Measurements from ENCODE around the gene PRR33.

The PRR33 gene

DNA sequence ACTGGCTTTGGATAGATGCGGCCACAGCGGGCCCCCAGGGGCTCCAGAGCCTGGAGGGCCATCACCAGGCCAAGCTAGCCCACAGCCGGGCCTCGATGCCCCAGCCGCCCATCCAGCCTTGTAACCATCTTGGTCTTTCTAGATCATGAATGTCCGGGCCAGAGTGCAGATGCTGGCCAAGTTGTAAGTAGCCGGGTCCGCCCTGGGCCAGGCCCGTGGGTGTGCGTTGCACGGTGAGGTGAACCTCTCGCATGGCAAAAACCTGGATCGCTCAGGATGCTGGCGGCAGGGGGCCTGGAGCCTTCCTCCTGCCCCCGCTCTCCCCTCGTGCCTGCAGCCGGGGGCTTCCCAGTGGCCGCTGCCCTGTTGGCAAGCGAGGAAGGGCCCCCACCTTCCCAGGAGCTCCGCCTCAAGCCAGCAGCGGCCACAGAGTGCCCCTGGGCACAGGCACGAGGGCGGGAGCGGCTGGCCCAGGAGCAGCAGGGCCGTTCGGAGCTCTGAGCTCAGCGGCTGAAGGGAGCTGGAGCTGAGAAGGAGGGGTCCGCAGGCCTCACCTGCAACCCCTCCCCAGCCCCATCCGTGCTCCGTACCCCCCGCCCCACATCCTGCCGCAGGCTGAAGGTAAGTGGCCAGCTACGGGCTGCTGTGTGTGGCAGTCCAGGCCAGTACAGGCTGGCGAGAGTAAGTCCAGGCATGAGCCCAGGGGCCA, 44.5 kb upstream of the PRR33 start:
- DNase-seq (ENCODE audit: low read depth), result no peak

DNA sequence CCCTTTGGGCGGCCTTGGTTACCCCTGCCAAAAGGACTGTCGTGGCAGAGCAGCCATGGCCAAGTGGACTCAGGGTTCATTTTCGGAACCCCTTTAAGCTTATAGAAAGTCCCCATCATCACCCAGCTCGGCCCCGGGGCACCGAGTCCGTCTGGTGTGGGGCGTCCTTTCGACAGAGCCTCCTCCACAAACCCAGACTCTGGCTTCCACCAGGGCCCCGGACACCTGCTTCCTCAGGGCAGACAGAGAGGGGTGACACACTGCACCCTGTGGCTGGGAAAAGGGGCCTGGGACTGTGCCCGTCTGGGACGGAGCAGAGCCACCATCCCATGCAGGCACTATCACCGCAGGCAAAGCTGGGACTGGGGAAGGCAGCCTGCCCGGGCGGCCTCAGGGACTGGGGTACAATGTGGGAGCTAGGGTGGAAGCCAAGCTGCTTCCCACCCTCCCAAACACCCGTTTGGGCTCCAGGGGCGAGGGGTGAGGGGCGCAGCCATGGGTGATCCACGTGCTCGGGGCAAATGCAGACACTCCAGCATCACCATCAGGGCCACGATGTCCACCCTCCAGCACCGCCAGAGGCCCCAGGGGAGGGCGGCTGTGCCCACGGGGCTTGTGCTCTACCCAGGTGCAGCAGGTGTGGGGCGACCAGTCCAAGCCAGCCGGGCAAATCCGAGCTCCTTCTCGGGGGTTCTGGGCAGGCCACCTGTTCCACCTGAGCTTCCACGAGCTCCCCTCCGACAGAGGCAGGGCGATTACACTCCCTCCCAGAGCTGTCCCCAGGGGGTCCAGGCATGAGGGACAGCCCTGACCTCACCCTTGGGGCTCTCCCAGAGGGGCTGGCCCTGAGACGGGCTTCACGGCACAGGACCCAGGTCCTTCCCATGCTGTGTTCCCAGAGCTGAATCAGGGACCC, 43.7 kb upstream of the PRR33 start:
- H3K4me3 ChIP-seq (ENCODE audit: low read depth, low read length), result no peak overlapping the region
- TF ChIP-seq, protein P1, sequence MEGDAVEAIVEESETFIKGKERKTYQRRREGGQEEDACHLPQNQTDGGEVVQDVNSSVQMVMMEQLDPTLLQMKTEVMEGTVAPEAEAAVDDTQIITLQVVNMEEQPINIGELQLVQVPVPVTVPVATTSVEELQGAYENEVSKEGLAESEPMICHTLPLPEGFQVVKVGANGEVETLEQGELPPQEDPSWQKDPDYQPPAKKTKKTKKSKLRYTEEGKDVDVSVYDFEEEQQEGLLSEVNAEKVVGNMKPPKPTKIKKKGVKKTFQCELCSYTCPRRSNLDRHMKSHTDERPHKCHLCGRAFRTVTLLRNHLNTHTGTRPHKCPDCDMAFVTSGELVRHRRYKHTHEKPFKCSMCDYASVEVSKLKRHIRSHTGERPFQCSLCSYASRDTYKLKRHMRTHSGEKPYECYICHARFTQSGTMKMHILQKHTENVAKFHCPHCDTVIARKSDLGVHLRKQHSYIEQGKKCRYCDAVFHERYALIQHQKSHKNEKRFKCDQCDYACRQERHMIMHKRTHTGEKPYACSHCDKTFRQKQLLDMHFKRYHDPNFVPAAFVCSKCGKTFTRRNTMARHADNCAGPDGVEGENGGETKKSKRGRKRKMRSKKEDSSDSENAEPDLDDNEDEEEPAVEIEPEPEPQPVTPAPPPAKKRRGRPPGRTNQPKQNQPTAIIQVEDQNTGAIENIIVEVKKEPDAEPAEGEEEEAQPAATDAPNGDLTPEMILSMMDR (IDR thresholded peaks at IDR 0.05; ENCODE audit: control insufficient read depth, extremely low read depth, insufficient read depth), result no peak
- no peak for DNase-seq (ENCODE audit: low read depth)

More for the DNA sequence above, 44.5 kb upstream of the PRR33 start:
- H3K4me3 ChIP-seq (ENCODE audit: low read depth, low read length), result no peak overlapping the region
- TF ChIP-seq, protein P1 (IDR thresholded peaks at IDR 0.05; ENCODE audit: control insufficient read depth, extremely low read depth, insufficient read depth), result no peak

DNA sequence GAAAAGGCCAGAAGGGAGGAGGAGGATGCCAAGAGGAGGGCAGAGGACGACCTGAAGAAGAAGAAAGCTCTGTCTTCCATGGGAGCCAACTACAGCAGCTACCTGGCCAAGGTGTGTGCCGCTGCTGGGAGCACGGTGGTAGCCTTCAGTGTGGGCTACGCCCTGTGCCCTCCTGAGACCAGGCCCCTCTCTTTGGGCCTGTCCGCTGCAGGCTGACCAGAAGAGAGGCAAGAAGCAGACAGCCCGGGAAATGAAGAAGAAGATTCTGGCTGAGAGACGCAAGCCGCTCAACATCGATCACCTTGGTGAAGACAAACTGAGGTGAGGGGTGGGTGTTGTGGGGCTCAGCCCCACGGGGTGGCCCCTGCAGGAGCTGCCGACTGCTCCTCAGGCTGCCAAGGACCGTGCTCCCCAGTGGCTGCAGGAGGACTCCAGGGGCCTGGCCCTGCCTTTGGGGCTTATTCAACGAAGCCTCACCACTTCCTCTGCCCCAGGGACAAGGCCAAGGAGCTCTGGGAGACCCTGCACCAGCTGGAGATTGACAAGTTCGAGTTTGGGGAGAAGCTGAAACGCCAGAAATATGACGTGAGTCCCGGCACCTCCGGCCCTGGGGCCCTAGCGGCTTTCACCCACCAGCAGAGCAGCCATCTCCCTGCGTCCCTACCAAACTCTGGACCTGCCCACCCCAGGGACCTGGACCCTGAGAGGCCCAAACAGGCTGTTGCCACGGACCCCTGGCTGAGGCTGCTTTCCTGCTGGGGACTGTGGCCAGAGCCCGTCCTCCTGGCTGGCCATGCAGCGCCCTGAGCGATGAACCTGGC, 42.9 kb upstream of the PRR33 start:
- no peak overlapping the region for H3K4me3 ChIP-seq (ENCODE audit: low read depth, low read length)
- DNase-seq (ENCODE audit: low read depth), result no peak
- TF ChIP-seq, protein P1 (IDR thresholded peaks at IDR 0.05; ENCODE audit: control insufficient read depth, extremely low read depth, insufficient read depth), result no peak

DNA sequence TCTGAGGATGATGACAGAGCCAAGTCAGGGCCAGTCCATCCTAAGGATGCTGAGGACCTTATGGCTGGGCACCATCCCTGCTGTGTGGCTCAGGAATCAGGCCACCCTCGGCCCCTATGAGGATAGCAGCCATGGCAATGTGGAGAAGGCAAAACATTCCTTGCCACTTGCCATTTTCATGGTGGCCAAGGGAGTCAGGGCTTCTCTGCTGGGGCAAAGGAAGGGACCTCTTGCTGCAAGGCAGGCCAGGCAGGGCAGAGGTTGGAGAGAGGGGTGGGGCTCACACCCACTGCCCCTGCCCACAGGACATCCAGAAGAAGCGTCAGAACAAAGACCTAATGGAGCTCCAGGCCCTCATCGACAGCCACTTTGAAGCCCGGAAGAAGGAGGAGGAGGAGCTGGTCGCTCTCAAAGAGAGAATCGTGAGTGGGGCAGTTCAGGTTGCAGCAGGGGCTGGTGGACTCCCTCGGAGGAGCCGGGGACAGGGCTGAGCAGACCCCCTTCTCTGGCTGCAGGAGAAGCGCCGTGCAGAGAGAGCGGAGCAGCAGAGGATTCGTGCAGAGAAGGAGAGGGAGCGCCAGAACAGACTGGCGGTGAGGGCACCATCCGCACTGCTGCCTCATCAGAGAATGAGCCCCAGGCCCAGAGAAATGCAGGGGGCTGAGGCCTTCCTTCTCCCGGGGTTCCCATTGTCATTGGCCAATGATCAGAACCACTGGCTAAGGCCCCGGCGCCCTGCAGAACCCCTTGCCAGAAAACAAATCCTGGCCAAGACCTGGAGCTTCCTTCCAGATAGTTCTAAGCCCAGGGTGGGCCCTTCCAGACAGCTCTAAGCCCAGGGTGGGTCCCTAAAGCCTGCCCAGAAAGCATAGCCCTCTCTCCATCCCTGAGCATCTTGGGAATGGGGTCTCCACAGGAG, 42.0 kb upstream of the PRR33 start:
- DNase-seq (ENCODE audit: low read depth), result no peak
- TF ChIP-seq, protein P1 (IDR thresholded peaks at IDR 0.05; ENCODE audit: control insufficient read depth, extremely low read depth, insufficient read depth), result no peak
- H3K4me3 ChIP-seq (ENCODE audit: low read depth, low read length), result no peak overlapping the region

DNA sequence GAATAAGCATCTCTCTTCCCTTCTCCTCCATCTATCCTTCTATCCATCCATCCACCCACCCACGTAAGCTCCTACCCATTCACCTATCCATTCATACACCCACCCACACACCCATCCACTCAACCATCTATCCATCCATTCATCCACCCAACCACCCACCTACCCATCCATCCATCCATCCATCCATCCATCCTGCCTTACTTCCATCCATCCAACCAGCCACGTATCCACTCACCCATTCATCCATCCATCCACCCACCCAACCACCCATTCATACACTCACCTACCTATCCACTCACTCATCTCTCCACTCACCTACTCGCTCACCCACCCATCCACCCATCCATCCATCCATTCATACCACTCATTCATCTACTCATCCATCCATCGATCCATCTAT, 41.0 kb upstream of the PRR33 start:
- TF ChIP-seq, protein P1 (IDR thresholded peaks at IDR 0.05; ENCODE audit: control insufficient read depth, extremely low read depth, insufficient read depth), result no peak
- no peak overlapping the region for H3K4me3 ChIP-seq (ENCODE audit: low read depth, low read length)
- no peak for DNase-seq (ENCODE audit: low read depth)

DNA sequence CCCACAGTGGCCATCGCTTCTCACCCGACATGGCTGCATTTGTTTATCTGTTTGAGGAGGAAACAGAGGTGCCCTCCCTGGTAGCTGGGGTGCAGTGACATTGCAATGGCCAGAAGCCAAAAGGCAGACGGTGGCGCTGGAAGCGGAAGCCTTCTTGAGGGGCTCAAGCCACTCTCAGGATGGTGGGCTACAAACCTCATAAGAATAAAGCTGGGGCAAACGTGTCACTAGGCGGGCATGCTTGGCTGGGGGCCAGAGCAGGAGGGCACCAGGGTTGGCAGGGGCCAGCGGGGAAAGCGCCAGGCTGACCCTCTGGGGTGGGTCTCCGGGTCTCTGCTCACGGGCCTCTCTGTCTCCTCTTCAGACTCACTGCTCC, 40.4 kb upstream of the PRR33 start:
- TF ChIP-seq, protein P1 (IDR thresholded peaks at IDR 0.05; ENCODE audit: control insufficient read depth, extremely low read depth, insufficient read depth), result no peak
- no peak overlapping the region for H3K4me3 ChIP-seq (ENCODE audit: low read depth, low read length)
- DNase-seq (ENCODE audit: low read depth), result no peak

All from LNCaP clone FGC (cell line).